GM12878 (cell line): ENCODE measurements around the gene HRH2. TPM values are rescaled to one million over a fixed set of nuclear protein-coding genes. Genes with fewer than 3 reads are reported as not detected.

Experiments used
- ATAC-seq: fragments of 200-7000 bp; cut with Tn5 transposase; 3 replicates; pipeline ENCODE4 v1.9.1; 2020; ENCODE audit warnings: mild to moderate bottlenecking, moderate library complexity
- BruUV-seq: library from RNA; stranded (reverse); fragments of 400-500 nt; replicated peaks from 2 replicates; lab custom pipeline; 2021; lab: Mats Ljungman, UMichigan
- CTCF ChIA-PET: fragments of 300-600 bp; sonication (Branson Sonifier 250); formaldehyde crosslinking; extraction: SDS; loops from one replicate; lab custom pipeline; 2021; ENCODE audit warnings: inconsistent platforms; lab: Yijun Ruan, JAX
- POLR2A ChIA-PET: fragments of 350-600 bp; formaldehyde crosslinking; extraction: SDS; loops from one replicate; lab custom pipeline; 2021; ENCODE audit warnings: inconsistent platforms; lab: Charles Lee
- RAD21 ChIA-PET: fragments of 300-600 bp; sonication (Branson Sonifier 250); formaldehyde crosslinking; loops from one replicate; lab custom pipeline; 2023; ENCODE audit warnings: antibody characterized with exemption; ENCODE audit not compliant: unreplicated experiment; lab: Charles Lee
- SMC1A ChIA-PET: fragments of 300-600 bp; sonication (Branson Sonifier 250); formaldehyde crosslinking; loops from one replicate; lab custom pipeline; 2023; ENCODE audit not compliant: unreplicated experiment, uncharacterized antibody; lab: Charles Lee
- DNase-seq: peaks from one replicate; pipeline ENCODE4 v3.0.0-alpha.2; 2011; ENCODE audit warnings: low read depth, low spot score
- FAIRE-seq: peaks from 3 replicates; lab custom pipeline; 2011; peaks lifted over from hg19 to GRCh38; lab: Jason Lieb, UNC
- H2AFZ ChIP-seq: 2 replicates; pipeline ENCODE4 v1.6.0; 2011; ENCODE audit warnings: low read depth, low read length, control low read depth; ENCODE audit not compliant: control insufficient read depth
- H3K27ac ChIP-seq: 2 replicates; pipeline ENCODE4 v1.5.1; 2011; ENCODE audit warnings: control low read depth; ENCODE audit not compliant: control insufficient read depth, insufficient read depth
- H3K27me3 ChIP-seq, 2 experiments: replicated peaks in 1 of 2; 2 replicates each; pipeline versions ENCODE4 v1.6.0 to v1.6.1; 2011; ENCODE audit warnings: low read length in 1 of 2; ENCODE audit not compliant: control insufficient read depth in 2 of 2, insufficient read depth in 2 of 2
- H3K36me3 ChIP-seq, 2 experiments: 2 replicates each; pipeline ENCODE4 v1.5.1; 2011; ENCODE audit warnings: low read length in 1 of 2; ENCODE audit not compliant: control insufficient read depth in 2 of 2, insufficient read depth in 2 of 2
- H3K4me1 ChIP-seq: 2 replicates; pipeline ENCODE4 v1.6.1; 2011; ENCODE audit warnings: mild to moderate bottlenecking, low read length, moderate library complexity, mixed read lengths; ENCODE audit not compliant: control insufficient read depth, insufficient read depth
- H3K4me2 ChIP-seq: 2 replicates; pipeline ENCODE4 v1.6.0; 2011; ENCODE audit warnings: control low read depth; ENCODE audit not compliant: control insufficient read depth, insufficient read depth
- H3K4me3 ChIP-seq: fragments of 200-600 bp; sonication (generic); 2 replicates; pipeline ENCODE4 v1.5.1; 2016
- H3K79me2 ChIP-seq: 2 replicates; pipeline ENCODE4 v1.6.0; 2011; ENCODE audit warnings: low read length; ENCODE audit not compliant: control insufficient read depth, insufficient read depth
- H3K9ac ChIP-seq: 2 replicates; pipeline ENCODE4 v1.8.0; 2011; ENCODE audit warnings: low read length, control low read depth, mixed read lengths; ENCODE audit not compliant: control insufficient read depth, insufficient read depth
- H3K9me3 ChIP-seq: replicated peaks from 3 replicates; pipeline ENCODE4 v1.5.1; 2011; ENCODE audit warnings: mild to moderate bottlenecking, low read length; ENCODE audit not compliant: control insufficient read depth, insufficient read depth
- H4K20me1 ChIP-seq: 2 replicates; pipeline ENCODE4 v1.6.0; 2011; ENCODE audit not compliant: control insufficient read depth, insufficient read depth
- BHLHE40 ChIP-seq, 2 experiments: fragments of 450-650 bp in 1 of 2; IDR thresholded peaks; 2 replicates each; pipeline ENCODE4 v1.6.1; 2011 to 2017; ENCODE audit warnings: low read depth in 2 of 2, borderline replicate concordance in 1 of 2, improper control_type of control experiment in 1 of 2, low read length in 1 of 2, mild to moderate bottlenecking in 1 of 2
- BMI1 ChIP-seq: fragments of 450-650 bp; IDR thresholded peaks from 2 replicates; pipeline ENCODE4 v1.6.1; 2016; ENCODE audit warnings: mild to moderate bottlenecking, moderate library complexity, borderline replicate concordance
- CREB1 ChIP-seq: IDR thresholded peaks from 2 replicates; pipeline ENCODE4 v1.6.1; 2012; ENCODE audit warnings: low read depth, mild to moderate bottlenecking, inconsistent platforms
- EGR1 ChIP-seq, 2 experiments: IDR thresholded peaks; 1 replicate in 1 of 2; 2 replicates in 1 of 2; pipeline ENCODE4 v1.6.1; 2011 to 2012; ENCODE audit warnings: low read depth in 2 of 2, low read length in 2 of 2, borderline replicate concordance in 1 of 2, mild to moderate bottlenecking in 1 of 2, moderate library complexity in 1 of 2
- ESRRA ChIP-seq: IDR thresholded peaks from 2 replicates; pipeline ENCODE4 v1.6.1; 2012; ENCODE audit warnings: mild to moderate bottlenecking, low read length, improper control_type of control experiment
- IKZF1 ChIP-seq: fragments of 450-650 bp; conservative IDR thresholded peaks from 2 replicates; pipeline ENCODE4 v1.6.1; 2017; ENCODE audit warnings: antibody characterized with exemption, mild to moderate bottlenecking
- NFXL1 ChIP-seq: fragments of 450-650 bp; IDR thresholded peaks from 2 replicates; pipeline ENCODE4 v1.6.1; 2017; ENCODE audit warnings: antibody characterized with exemption, mild to moderate bottlenecking, borderline replicate concordance
- PML ChIP-seq: IDR thresholded peaks from 2 replicates; pipeline ENCODE4 v1.6.1; 2012; ENCODE audit warnings: low read length, inconsistent platforms
- POLR2A ChIP-seq: IDR thresholded peaks from 2 replicates; pipeline ENCODE4 v1.6.1; 2011; ENCODE audit warnings: low read depth, mild to moderate bottlenecking, low read length
- RAD21 ChIP-seq: IDR thresholded peaks from 2 replicates; pipeline ENCODE4 v1.6.1; 2011; ENCODE audit warnings: mild to moderate bottlenecking, low read depth, low read length, moderate library complexity; ENCODE audit not compliant: insufficient read depth
- SMARCA5 ChIP-seq: fragments of 450-650 bp; IDR thresholded peaks from 2 replicates; pipeline ENCODE4 v1.6.1; 2017; ENCODE audit warnings: mild to moderate bottlenecking
- STAT3 ChIP-seq: IDR thresholded peaks from 2 replicates; pipeline ENCODE4 v1.6.1; 2011; ENCODE audit warnings: low read depth, low read length, improper control_type of control experiment
- TARDBP ChIP-seq: IDR thresholded peaks from 2 replicates; pipeline ENCODE4 v1.6.1; 2016; ENCODE audit warnings: borderline replicate concordance
- TCF7 ChIP-seq: IDR thresholded peaks from 2 replicates; pipeline ENCODE4 v1.6.1; 2014; ENCODE audit warnings: antibody characterized with exemption, borderline replicate concordance
- YY1 ChIP-seq: IDR thresholded peaks from 2 replicates; pipeline ENCODE4 v1.6.1; 2011; ENCODE audit warnings: low read depth, mild to moderate bottlenecking, low read length
- ZNF24 ChIP-seq: fragments of 450-650 bp; IDR thresholded peaks from 2 replicates; pipeline ENCODE4 v1.6.1; 2017; ENCODE audit warnings: antibody characterized with exemption, mild to moderate bottlenecking
- ZZZ3 ChIP-seq: IDR thresholded peaks from 2 replicates; pipeline ENCODE4 v1.6.1; 2011; ENCODE audit warnings: low read depth; ENCODE audit not compliant: control insufficient read depth, insufficient read length
- WGBS: methylation state at CpG from one replicate; pipeline ENCODE4 v1.1.6; 2016; ENCODE audit warnings: low lambda C conversion rate; ENCODE audit not compliant: insufficient replicate concordance, insufficient coverage; ENCODE audit errors: missing lambda C conversion rate; 5-methylcytosine and 5-hydroxymethylcytosine counted together
- in situ Hi-C: fragments of 300-500 bp; cut with MboI; formaldehyde crosslinking; loops from 9 replicates; pipeline ENCODE4 v1.14.3; 2018; ENCODE audit warnings: mixed read lengths
- intact Hi-C: fragments of 100-400 bp; cut with micrococcal nuclease; formaldehyde crosslinking; loops from one replicate; pipeline ENCODE4 v1.14.2; 2022; ENCODE audit not compliant: unreplicated experiment
- polyA plus RNA-seq, 11 experiments: library from polyadenylated mRNA; depleted of rRNA in 4 of 11; unstranded in 6 of 11; stranded (reverse) in 5 of 11; fragments of >200 nt; fragmentation: Nextera tagmentation in 4 of 11; fragmentation: Illumina TruSeq in 1 of 11; extraction: Ambion mirVana in 4 of 11; extraction: Trizol in 1 of 11; gene quantifications; 1 replicate in 1 of 11; 2 replicates in 10 of 11; pipeline versions ENCODE4 v1.2.1 to v1.2.3, GENCODE V29; 2011 to 2016; ENCODE audit warnings: inconsistent platforms in 2 of 11, missing spikeins in 2 of 11, low read depth in 1 of 11
- total RNA-seq, 4 experiments: library from RNA; depleted of rRNA in 3 of 4; stranded (reverse); fragments of >200 nt in 3 of 4; fragmentation: Illumina TruSeq in 1 of 4; extraction: Trizol in 1 of 4; gene quantifications; 2 replicates each; pipeline versions ENCODE4 v1.2.1 to v1.2.3, GENCODE V29; 2013 to 2021
- TF ChIP-seq, protein P1 (sequence below): fragments of 450-650 bp; IDR thresholded peaks from 2 replicates; pipeline ENCODE4 v1.6.1; 2016; ENCODE audit warnings: mild to moderate bottlenecking
- TF ChIP-seq, protein P2 (sequence below): fragments of 150-350 bp; IDR thresholded peaks from 2 replicates; pipeline ENCODE4 v1.6.1; 2014; ENCODE audit warnings: mild to moderate bottlenecking, low read depth, low read length
- TF ChIP-seq, protein P3 (sequence below): IDR thresholded peaks from 2 replicates; pipeline ENCODE4 v1.6.1; 2012; ENCODE audit warnings: low read depth, low read length, improper control_type of control experiment

Gene HRH2
- total and polyA plus RNA-seq, 10 of the 15 experiments (the other 5 are each of a cell fraction or from before 2014, with no cell fraction given), result 0.01 to 0.05 (median 0.03) TPM; not detected in 7

DNA sequence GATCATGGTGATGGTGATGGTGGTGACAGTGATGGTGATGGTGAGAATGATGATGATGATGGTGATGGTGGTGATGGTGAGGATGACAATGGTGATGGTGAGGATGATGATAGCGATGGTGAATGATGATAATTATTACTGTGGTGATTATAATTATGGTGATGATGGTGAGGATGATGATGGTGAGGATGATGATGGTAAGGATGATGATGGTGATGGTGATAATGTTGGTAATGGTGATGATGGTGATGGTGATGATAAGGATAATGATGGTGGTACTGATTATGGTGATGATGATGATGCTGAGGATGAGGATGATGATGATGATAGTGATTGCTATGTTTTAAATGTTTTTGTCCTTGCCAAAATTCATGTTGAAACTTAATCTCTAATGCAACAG, 37.3 kb upstream of the HRH2 start (continued):
- no peak for TF ChIP-seq BHLHE40 (IDR thresholded peaks at IDR 0.05; ENCODE audit: borderline replicate concordance in 1 of 2, low read depth in 2 of 2, low read length in 1 of 2)

DNA sequence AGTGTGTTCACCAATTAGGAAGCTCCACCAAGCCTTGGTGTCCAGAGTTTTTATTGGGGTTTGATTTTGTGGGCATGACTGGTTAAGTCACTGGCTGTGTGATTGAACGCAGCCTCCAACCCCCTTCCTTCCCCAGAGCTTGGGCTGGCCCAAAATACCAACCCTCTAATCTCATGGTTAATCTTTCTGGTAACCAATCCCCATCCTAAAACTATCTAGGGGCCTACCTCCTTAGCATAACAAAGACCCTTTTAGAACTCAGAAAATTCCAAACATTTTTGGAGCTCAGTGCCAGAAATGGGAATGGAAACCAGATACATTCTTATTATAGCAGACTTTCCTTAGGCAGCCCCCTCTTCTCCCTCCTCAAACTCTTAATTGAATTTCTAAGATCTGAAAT, 35.9 kb upstream of the HRH2 start:
- 0% methylated on average over 1 of the region's 1 CpG for WGBS
- SMC1A ChIA-PET, result no interaction called here
- ATAC-seq, result no peak
- no peaks in the 10 kb centered on the region for H3K79me2 ChIP-seq
- H3K27ac ChIP-seq, result no peak overlapping the region
- no peak overlapping the region for H3K9ac ChIP-seq
- RAD21 ChIA-PET, result no interaction called here
- no peaks in the 10 kb centered on the region for H3K36me3 ChIP-seq
- DNase-seq, result no peak
- H3K9me3 ChIP-seq, result no peaks in the 10 kb centered on the region; the same call in 2 of the 3 replicates
- in situ Hi-C loops (no loop called here), intact Hi-C loops (no loop called here)
- no peak for FAIRE-seq
- CTCF ChIA-PET, result no interaction called here
- no peak overlapping the region for H2AFZ ChIP-seq
- TF ChIP-seq ESRRA (no peak), BMI1 (no peak), TCF7 (no peak), ZNF24 (no peak), POLR2A (no peak), NFXL1 (no peak), IKZF1 (no peak), ZZZ3 (no peak), CREB1 (no peak), SMARCA5 (no peak), PML (no peak), YY1 (no peak), TARDBP (no peak), RAD21 (no peak), BHLHE40 (IDR thresholded peaks at IDR 0.05; ENCODE audit: borderline replicate concordance in 1 of 2, low read depth in 2 of 2, low read length in 1 of 2) (no peak), EGR1 (IDR thresholded peaks at IDR 0.05; ENCODE audit: borderline replicate concordance in 1 of 2, low read depth in 2 of 2, low read length in 2 of 2) (no peak), STAT3 (no peak)
- TF ChIP-seq, protein P1, sequence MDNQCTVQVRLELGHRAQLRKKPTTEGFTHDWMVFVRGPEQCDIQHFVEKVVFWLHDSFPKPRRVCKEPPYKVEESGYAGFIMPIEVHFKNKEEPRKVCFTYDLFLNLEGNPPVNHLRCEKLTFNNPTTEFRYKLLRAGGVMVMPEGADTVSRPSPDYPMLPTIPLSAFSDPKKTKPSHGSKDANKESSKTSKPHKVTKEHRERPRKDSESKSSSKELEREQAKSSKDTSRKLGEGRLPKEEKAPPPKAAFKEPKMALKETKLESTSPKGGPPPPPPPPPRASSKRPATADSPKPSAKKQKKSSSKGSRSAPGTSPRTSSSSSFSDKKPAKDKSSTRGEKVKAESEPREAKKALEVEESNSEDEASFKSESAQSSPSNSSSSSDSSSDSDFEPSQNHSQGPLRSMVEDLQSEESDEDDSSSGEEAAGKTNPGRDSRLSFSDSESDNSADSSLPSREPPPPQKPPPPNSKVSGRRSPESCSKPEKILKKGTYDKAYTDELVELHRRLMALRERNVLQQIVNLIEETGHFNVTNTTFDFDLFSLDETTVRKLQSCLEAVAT, result no peak
- TF ChIP-seq, protein P2, sequence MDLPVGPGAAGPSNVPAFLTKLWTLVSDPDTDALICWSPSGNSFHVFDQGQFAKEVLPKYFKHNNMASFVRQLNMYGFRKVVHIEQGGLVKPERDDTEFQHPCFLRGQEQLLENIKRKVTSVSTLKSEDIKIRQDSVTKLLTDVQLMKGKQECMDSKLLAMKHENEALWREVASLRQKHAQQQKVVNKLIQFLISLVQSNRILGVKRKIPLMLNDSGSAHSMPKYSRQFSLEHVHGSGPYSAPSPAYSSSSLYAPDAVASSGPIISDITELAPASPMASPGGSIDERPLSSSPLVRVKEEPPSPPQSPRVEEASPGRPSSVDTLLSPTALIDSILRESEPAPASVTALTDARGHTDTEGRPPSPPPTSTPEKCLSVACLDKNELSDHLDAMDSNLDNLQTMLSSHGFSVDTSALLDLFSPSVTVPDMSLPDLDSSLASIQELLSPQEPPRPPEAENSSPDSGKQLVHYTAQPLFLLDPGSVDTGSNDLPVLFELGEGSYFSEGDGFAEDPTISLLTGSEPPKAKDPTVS, result no peak
- TF ChIP-seq, protein P3, sequence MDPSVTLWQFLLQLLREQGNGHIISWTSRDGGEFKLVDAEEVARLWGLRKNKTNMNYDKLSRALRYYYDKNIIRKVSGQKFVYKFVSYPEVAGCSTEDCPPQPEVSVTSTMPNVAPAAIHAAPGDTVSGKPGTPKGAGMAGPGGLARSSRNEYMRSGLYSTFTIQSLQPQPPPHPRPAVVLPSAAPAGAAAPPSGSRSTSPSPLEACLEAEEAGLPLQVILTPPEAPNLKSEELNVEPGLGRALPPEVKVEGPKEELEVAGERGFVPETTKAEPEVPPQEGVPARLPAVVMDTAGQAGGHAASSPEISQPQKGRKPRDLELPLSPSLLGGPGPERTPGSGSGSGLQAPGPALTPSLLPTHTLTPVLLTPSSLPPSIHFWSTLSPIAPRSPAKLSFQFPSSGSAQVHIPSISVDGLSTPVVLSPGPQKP, result no peak
- BruUV-seq, result no TSS peak
- no peak overlapping the region for H3K4me2 ChIP-seq
- H3K27me3 ChIP-seq, result no peaks in the 10 kb centered on the region; a peak in 1 of 4 replicates
- POLR2A ChIA-PET, result no interaction called here
- H3K4me3 ChIP-seq, result no peak overlapping the region
- H3K4me1 ChIP-seq, result no peaks in the 10 kb centered on the region
- H4K20me1 ChIP-seq, result no peaks in the 10 kb centered on the region
